Fibroblast of lung (primary cell): ENCODE measurements around the gene SEPTIN5. TPM values are rescaled to one million over a fixed set of nuclear protein-coding genes. Genes with fewer than 3 reads are reported as not detected.

Experiments used
- DNase-seq, 2 donors: peaks; one replicate each; pipeline versions ENCODE4 v3.0.0 to v3.0.0-alpha.2; 2010; ENCODE audit warnings: low read depth in 2 of 2
- H2AFZ ChIP-seq: 2 replicates; pipeline ENCODE4 v1.5.1; 2012; ENCODE audit warnings: low read length, control low read depth, inconsistent platforms
- H3K27ac ChIP-seq: 2 replicates; pipeline ENCODE4 v1.5.1; 2011; ENCODE audit warnings: low read length, control low read depth; ENCODE audit not compliant: insufficient read depth
- H3K27me3 ChIP-seq: 2 replicates; pipeline ENCODE4 v1.5.1; 2011; ENCODE audit warnings: mild to moderate bottlenecking, low read length; ENCODE audit not compliant: control insufficient read depth, insufficient read depth
- H3K36me3 ChIP-seq: 2 replicates; pipeline ENCODE4 v1.5.1; 2011; ENCODE audit warnings: low read length; ENCODE audit not compliant: control insufficient read depth, insufficient read depth
- H3K4me1 ChIP-seq: 2 replicates; pipeline ENCODE4 v1.5.1; 2011; ENCODE audit warnings: low read length; ENCODE audit not compliant: control insufficient read depth, insufficient read depth; ENCODE audit errors: extremely low read depth
- H3K4me2 ChIP-seq: 2 replicates; pipeline ENCODE4 v1.5.1; 2011; ENCODE audit warnings: low read length, control low read depth; ENCODE audit not compliant: insufficient read depth; ENCODE audit errors: extremely low read depth
- H3K4me3 ChIP-seq, 4 experiments: fragments of 200-600 bp in 1 of 4; sonication (generic) in 1 of 4; replicated peaks in 1 of 4; 2 replicates each; pipeline ENCODE4 v1.5.1; 2011 to 2016; ENCODE audit warnings: low read length in 4 of 4, low read depth in 3 of 4, mild to moderate bottlenecking in 3 of 4, control low read depth in 2 of 4, inconsistent platforms in 1 of 4, mixed read lengths in 1 of 4; ENCODE audit not compliant: insufficient read depth in 1 of 4; ENCODE audit errors: control extremely low read depth in 1 of 4
- H3K79me2 ChIP-seq: 2 replicates; pipeline ENCODE4 v1.5.1; 2012; ENCODE audit warnings: mild to moderate bottlenecking, low read length, inconsistent platforms; ENCODE audit not compliant: control insufficient read depth, insufficient read depth
- H3K9ac ChIP-seq: 2 replicates; pipeline ENCODE4 v1.5.1; 2011; ENCODE audit warnings: mild to moderate bottlenecking, low read length, control low read depth; ENCODE audit not compliant: insufficient read depth
- H3K9me3 ChIP-seq: 2 replicates; pipeline ENCODE4 v1.5.1; 2012; ENCODE audit warnings: low read depth, low read length; ENCODE audit not compliant: control insufficient read depth, insufficient read depth
- H4K20me1 ChIP-seq: 2 replicates; pipeline ENCODE4 v1.5.1; 2011; ENCODE audit warnings: low read length; ENCODE audit not compliant: control insufficient read depth, insufficient read depth; ENCODE audit errors: extremely low read depth
- CTCF ChIP-seq, 2 donors: IDR thresholded peaks in 1 of 2; conservative IDR thresholded peaks in 1 of 2; 1 replicate in 1 of 2; 2 replicates in 1 of 2; pipeline ENCODE4 v1.5.1; 2011 to 2012; ENCODE audit warnings: low read length in 2 of 2, control low read depth in 1 of 2, inconsistent platforms in 1 of 2, low read depth in 1 of 2, mild to moderate bottlenecking in 1 of 2
- EZH2 ChIP-seq: IDR thresholded peaks from 2 replicates; pipeline ENCODE4 v1.5.1; 2012; ENCODE audit warnings: low read length, control low read depth, mild to moderate bottlenecking; ENCODE audit errors: missing control alignments
- polyA plus RNA-seq, 2 donors: library from polyadenylated mRNA; depleted of rRNA in 1 of 2; stranded (reverse) in 1 of 2; unstranded in 1 of 2; fragments of >200 nt; gene quantifications; 2 replicates each; pipeline ENCODE4 v1.2.1, GENCODE V29; 2011 to 2012; ENCODE audit warnings: missing spikeins in 1 of 2
- total RNA-seq: library from RNA; depleted of rRNA; stranded (reverse); fragments of >200 nt; gene quantifications from 2 replicates; pipeline ENCODE4 v1.2.1, GENCODE V29; 2014

SEPTIN5 gene
- total and polyA plus RNA-seq, 2 donors (not counting 1 experiment from before 2014, with no cell fraction given) = 14.5 to 25.8 TPM

- H3K9me3 ChIP-seq = no peaks in the 10 kb centered on the region
- TF ChIP-seq EZH2 = no peak
- no peak for TF ChIP-seq CTCF (conservative IDR thresholded peaks at IDR 0.05 in 1 of 2, IDR thresholded peaks at IDR 0.05 in 1 of 2; ENCODE audit: low read depth in 1 of 2, low read length in 2 of 2)
- H3K9ac ChIP-seq = no peak overlapping the region
- H3K27me3 ChIP-seq = peaks cover 8% of the 10 kb centered on the region
- H3K27ac ChIP-seq = no peak overlapping the region
- no peaks in the 10 kb centered on the region for H4K20me1 ChIP-seq
- no peak overlapping the region for H3K4me3 ChIP-seq
- DNase-seq = no peak
- H3K36me3 ChIP-seq = no peaks in the 10 kb centered on the region
- H3K79me2 ChIP-seq = no peaks in the 10 kb centered on the region
- H3K4me2 ChIP-seq = no peak overlapping the region
- H2AFZ ChIP-seq = no peak overlapping the region
- H3K4me1 ChIP-seq = peaks cover 3% of the 10 kb centered on the region
Measured at GRCh38 chr22:19716829-19717105, 2.5 kb downstream of the SEPTIN5 start.

GRCh38 chr22:19717181-19717580, 2.9 kb downstream of the SEPTIN5 start:
- Histone ChIP-seq H3K4me2 (no peak overlapping the region), H2AFZ (no peak overlapping the region), H3K4me3 (no peak overlapping the region), H3K27ac (no peak overlapping the region), H3K9ac (no peak overlapping the region), H4K20me1 (no peaks in the 10 kb centered on the region), H3K9me3 (no peaks in the 10 kb centered on the region), H3K36me3 (no peaks in the 10 kb centered on the region), H3K4me1 (peaks cover 3% of the 10 kb centered on the region), H3K79me2 (no peaks in the 10 kb centered on the region), H3K27me3 (peaks cover 8% of the 10 kb centered on the region)
- TF ChIP-seq CTCF (conservative IDR thresholded peaks at IDR 0.05 in 1 of 2, IDR thresholded peaks at IDR 0.05 in 1 of 2; ENCODE audit: low read depth in 1 of 2, low read length in 2 of 2) (no peak), EZH2 (no peak)
- no peak for DNase-seq

- H3K27ac ChIP-seq = no peak overlapping the region
- TF ChIP-seq EZH2 (no peak), CTCF (conservative IDR thresholded peaks at IDR 0.05 in 1 of 2, IDR thresholded peaks at IDR 0.05 in 1 of 2; ENCODE audit: low read depth in 1 of 2, low read length in 2 of 2) (peak; percentile 46 to 56)
- H3K27me3 ChIP-seq = peaks cover 8% of the 10 kb centered on the region
- peak overlapping the region; percentile 40 for H3K9ac ChIP-seq
- no peaks in the 10 kb centered on the region for H3K36me3 ChIP-seq
- H3K4me3 ChIP-seq = peak overlapping the region in 3 of 4 experiments; percentile 28 to 65 (median 42)
- peaks cover 3% of the 10 kb centered on the region for H3K4me1 ChIP-seq
- DNase-seq = peak; percentile 48 to 57
- H3K4me2 ChIP-seq = peak overlapping the region; percentile 82
- H2AFZ ChIP-seq = peak overlapping the region; percentile 38
- H3K79me2 ChIP-seq = no peaks in the 10 kb centered on the region
- H4K20me1 ChIP-seq = no peaks in the 10 kb centered on the region
- no peaks in the 10 kb centered on the region for H3K9me3 ChIP-seq
Measured at GRCh38 chr22:19717691-19718455, 3.6 kb downstream of the SEPTIN5 start.
